A549 (cell line): ENCODE data around the gene USO1.

Experiments used
- CBX8 ChIP-seq: fragments of 200-600 bp; sonication (generic); IDR thresholded peaks from 2 replicates; pipeline ENCODE4 v1.6.1; 2016
- JUN ChIP-seq, 2 experiments: fragments of >200 bp; sonication (Bioruptor Twin); formaldehyde crosslinking; IDR thresholded peaks; 2 replicates in 1 of 2; 3 replicates in 1 of 2; pipeline ENCODE4 v1.6.1; 2016 to 2017
- POLR2A ChIP-seq: IDR thresholded peaks from 2 replicates; pipeline ENCODE4 v1.6.1; 2012; ENCODE audit warnings: mild to moderate bottlenecking, low read length
- REST ChIP-seq: fragments of 200-600 bp; sonication (generic); IDR thresholded peaks from 2 replicates; pipeline ENCODE4 v1.6.1; 2016; ENCODE audit warnings: antibody characterized with exemption, mild to moderate bottlenecking, moderate library complexity
- TF ChIP-seq, protein P1 (sequence below): fragments of >200 bp; sonication (Bioruptor Twin); formaldehyde crosslinking; IDR thresholded peaks from 3 replicates; pipeline ENCODE4 v1.5.1; 2016

GRCh38 chr4:75820197-75820596 lies 95.8 kb downstream of the USO1 start:
- TF ChIP-seq CBX8, result no peak
- TF ChIP-seq POLR2A, result no peak
- TF ChIP-seq JUN (IDR thresholded peaks at IDR 0.05), result no peak
- no peak for TF ChIP-seq REST
- TF ChIP-seq, protein P1, sequence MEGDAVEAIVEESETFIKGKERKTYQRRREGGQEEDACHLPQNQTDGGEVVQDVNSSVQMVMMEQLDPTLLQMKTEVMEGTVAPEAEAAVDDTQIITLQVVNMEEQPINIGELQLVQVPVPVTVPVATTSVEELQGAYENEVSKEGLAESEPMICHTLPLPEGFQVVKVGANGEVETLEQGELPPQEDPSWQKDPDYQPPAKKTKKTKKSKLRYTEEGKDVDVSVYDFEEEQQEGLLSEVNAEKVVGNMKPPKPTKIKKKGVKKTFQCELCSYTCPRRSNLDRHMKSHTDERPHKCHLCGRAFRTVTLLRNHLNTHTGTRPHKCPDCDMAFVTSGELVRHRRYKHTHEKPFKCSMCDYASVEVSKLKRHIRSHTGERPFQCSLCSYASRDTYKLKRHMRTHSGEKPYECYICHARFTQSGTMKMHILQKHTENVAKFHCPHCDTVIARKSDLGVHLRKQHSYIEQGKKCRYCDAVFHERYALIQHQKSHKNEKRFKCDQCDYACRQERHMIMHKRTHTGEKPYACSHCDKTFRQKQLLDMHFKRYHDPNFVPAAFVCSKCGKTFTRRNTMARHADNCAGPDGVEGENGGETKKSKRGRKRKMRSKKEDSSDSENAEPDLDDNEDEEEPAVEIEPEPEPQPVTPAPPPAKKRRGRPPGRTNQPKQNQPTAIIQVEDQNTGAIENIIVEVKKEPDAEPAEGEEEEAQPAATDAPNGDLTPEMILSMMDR, result no peak
